Fibroblast of skin of left biceps (primary cell): ENCODE data around the gene MANF.

ENCODE experiments used
- DNase-seq, 2 experiments: peaks; one replicate each; pipeline ENCODE4 v3.0.0-alpha.2; 2013; ENCODE audit warnings: low read depth in 2 of 2

MANF gene

GRCh38 chr3:51390246-51391074 is 5.4 kb downstream of the MANF start:
- DNase-seq: no peak

DNA sequence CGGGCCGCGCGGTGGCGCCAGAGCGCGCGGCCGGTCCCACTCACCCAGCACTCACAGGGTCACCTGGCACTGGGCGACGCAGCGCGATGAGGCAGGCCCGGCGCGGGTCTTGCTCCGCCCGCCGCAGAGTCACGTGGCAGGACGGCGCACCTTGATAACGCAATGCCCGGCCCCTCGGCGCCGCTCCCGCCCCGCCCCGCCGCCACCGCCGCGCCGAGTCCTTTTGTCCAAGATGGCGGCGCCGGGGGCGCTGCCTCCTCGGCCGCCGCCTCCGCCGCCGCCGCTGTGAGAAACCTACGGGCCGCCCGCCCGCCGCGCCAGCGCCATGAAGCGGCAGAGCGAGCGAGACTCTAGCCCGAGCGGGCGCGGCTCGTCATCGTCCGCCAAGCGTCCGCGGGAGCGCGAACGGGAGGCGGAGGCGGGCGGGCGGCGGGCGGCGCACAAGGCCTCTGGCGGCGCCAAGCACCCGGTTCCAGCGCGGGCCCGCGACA is 6.0 kb downstream of the MANF start, which contains the start of gene RBM15B:
Gene RBM15B (plus strand): TSS at position 211 of the 491 bp plus-strand sequence. CDS start 115 bp downstream, at position 326.
- DNase-seq: peak; percentile 91

DNA sequence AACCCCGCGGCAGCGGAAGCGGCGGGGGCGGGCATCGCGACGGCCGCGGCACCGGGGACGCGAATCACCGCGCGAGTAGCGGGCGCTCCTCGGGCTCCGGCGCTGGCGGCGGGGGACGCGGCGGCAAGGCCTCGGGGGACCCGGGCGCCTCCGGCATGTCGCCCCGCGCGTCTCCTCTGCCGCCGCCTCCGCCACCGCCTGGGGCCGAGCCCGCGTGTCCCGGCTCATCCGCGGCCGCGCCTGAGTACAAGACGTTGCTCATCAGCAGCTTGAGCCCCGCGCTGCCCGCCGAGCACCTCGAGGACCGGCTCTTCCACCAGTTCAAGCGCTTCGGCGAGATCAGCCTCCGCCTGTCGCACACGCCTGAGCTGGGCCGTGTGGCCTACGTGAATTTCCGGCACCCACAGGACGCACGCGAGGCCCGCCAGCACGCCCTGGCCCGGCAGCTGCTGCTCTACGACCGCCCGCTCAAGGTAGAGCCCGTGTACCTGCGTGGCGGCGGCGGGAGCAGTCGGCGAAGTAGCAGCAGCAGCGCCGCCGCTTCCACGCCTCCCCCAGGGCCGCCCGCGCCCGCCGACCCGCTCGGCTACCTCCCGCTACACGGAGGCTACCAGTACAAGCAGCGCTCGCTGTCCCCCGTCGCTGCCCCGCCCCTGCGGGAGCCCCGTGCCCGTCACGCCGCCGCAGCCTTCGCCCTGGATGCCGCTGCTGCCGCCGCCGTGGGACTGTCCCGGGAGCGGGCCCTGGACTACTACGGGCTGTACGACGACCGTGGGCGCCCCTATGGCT is 6.7 kb downstream of the MANF start:
- no peak for DNase-seq

GRCh38 chr3:51392355-51393133 is 7.5 kb downstream of the MANF start:
- DNase-seq: no peak

GRCh38 chr3:51393134-51393495 is 8.0 kb downstream of the MANF start:
- DNase-seq: no peak

GRCh38 chr3:51393564-51393963 is 8.5 kb downstream of the MANF start:
- no peak for DNase-seq

DNA sequence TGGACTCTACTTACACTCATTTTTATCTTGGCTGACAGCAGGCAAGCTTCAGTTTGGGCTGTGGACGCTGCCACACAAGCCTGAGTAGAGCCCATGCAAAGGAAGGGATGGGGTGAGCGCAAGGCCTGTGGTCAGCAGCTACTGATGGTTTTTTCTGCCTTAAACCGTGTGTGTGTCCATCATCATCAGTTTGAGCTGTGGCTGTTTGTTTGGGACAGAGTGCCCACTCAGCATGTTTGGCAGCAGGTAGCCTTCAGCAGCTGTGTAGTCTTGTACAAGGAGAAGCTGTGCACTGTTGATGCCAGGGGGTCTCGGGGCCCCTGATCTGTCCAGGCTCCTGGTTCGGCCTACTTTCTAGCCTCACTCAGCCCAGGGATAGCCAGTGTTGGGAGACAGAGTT is 9.4 kb downstream of the MANF start:
- no peak for DNase-seq

DNA sequence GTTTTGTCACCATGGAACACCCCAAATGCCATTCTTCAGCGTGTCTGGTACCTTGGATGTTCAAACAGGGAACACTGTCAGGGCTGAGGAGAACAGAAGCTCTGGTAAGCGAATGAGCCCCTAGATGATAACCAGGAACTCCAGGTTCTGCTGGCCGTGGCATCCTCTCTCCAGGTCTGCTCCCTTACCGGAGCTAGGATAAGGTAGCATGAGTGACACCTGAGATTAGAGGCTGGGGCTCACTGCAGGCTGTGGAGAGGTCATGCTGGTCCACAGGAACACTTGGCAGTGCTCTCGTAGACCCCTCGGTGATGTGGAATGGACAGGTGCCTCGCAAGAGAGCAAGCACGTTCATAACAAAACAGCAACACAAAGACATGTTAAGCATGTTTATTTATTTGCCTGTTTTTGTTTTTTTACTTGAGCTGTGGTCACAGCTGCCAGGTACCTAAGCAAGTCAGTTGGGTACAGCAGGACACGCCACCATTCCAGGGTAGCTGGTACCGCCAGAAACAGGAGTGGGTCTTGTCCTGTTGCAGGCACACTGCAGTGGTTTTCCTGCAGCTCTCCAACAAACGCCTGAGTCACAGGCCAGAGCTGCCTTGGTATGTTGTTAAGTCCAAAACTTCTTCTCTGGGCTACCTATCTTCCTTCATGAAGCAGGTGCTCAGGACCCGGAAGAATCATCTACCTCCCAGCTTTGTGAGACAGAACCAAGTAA is 10.6 kb downstream of the MANF start:
- DNase-seq: no peak

DNA sequence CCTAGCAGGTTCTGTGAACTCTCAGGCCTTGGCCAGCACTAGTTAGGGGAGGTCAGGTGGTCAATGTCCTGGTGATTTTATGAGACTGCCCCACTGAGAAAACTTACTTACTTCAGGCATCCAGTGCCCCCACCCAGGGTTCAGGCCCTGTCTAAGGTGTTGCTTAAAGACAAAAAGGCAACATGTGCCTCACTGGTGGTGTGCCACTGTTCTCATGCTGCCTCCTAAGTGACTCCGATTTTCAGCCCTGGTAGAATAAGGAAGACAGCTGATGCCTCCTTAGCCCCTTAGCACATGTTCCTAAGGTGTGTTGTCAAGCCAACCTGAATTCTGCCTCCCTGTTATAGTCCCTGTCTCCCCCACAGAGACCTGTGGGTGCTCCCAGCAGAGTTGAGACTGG is 11.3 kb downstream of the MANF start:
- DNase-seq: no peak

GRCh38 chr3:51397392-51397791 is 12.3 kb downstream of the MANF start:
- DNase-seq: no peak

GRCh38 chr3:51398595-51399310 is 13.7 kb downstream of the MANF start:
- no peak for DNase-seq

DNA sequence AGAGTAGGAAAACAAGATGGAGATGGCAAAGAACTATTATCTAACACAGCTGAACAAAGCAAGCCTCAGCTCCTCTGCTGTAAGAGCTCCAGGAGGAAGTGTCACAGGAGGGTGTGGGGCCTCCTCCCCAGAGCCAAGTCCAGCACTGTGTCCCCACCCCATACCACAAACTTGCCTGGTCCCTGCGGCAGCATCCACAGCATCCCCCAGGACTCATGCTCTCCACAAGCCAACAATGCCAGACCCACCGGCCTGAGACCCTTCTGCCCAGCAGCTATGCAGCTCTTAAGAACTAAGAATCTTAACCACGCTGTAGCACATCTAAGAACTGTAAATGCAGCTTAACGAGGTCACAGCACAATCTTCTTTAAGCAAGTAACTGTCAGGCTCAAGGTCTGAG is 15.1 kb downstream of the MANF start:
- DNase-seq: no peak

- no peak for DNase-seq
These were observed 16.6 kb downstream of the MANF start for GRCh38 chr3:51401735-51402134.

DNA sequence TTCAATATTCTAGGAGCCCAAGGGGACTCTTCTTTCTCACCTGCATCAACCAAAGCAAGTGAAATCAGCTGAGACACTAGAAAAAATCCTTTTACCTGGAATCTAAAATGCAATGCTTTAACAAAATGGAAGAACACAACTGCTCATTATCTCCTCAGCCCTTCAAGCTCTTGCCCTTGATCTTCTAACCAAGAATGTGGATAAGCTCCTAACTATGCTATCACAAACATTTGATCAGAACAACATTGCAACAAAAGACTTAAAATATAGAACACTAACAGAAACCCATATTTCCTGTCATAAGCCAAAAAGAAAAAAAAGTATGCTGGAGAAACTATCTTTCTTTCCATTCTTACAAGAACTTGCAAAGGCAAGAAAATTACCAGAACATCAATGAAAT is 18.6 kb downstream of the MANF start:
- no peak for DNase-seq

- DNase-seq: no peak
These were observed 22.9 kb downstream of the MANF start for GRCh38 chr3:51408021-51408420.

GRCh38 chr3:51408813-51409212 is 23.7 kb downstream of the MANF start:
- DNase-seq: no peak

- no peak for DNase-seq
These were observed 37.1 kb downstream of the MANF start for GRCh38 chr3:51422211-51422610.

DNA sequence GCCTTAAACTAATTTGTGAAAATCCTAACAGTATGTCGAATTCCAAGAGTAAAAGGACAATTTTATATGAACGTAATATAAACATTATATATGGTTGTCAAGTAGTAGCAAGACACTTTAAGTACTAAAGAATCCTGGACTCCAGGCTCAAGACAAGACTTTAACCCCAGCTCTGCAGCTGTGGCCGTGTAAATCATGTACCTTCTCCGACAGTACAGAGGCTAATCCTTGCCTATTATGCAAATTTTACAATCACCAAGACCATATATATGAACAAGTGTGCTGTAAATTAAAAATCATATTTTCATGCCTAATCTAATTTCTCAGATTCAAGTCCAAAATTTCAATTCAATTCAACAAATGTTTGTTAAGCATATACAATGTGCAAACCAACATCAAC is 41.8 kb downstream of the MANF start:
- no peak for DNase-seq

DNA sequence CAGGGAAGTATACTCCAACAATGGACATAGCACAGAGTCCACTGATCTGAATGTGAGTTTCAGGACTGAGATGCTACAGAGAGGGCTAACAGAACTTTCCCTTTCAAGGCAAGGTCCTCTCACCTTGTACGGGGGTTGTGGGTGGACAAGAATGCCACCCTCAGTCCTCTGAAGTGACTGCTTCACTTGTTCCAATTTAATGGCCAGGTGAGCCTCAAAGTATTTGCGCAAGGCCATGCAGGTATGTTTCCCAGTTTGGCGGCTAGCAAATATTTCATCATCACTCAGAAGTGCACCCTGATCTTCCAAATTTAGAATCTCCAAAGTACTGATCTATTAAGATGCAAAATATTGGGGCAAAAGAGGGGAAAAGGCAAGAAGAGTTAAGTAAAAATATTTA is 44.0 kb downstream of the MANF start:
- DNase-seq: no peak

DNA sequence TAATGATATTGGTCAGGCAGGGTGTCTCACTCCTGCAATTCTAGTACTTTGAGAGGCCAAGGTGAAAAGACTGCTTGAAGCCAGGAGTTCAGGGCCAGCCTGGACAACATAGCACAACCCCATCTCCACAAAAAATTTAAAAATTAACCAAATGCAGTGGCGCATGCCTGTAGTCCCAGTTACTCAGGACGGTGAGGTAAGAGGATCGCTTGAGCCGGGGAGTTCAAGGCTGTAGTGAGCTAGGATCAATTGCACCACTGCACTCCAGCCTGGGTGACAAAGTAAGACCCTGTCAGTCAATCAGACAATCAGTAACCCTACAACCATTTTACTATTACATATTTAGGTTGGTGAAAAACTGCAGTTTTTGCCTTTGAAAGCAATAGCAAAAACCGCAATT is 49.0 kb downstream of the MANF start:
- no peak for DNase-seq
